Osteoblast (primary cell): ENCODE measurements around the gene TCERG1L. TPM values are rescaled to one million over a fixed set of nuclear protein-coding genes. Genes with fewer than 3 reads are reported as not detected.
"Not testable (repeated sequence)": the region's sequence is repeated elsewhere in the genome, so short reads cannot be mapped to it uniquely, and the experiment has no call there.

Experiments used
- DNase-seq: peaks from one replicate; pipeline ENCODE4 v3.0.0; 2011; ENCODE audit warnings: low spot score, mixed read lengths; ENCODE audit not compliant: insufficient read length; ENCODE audit errors: missing footprints
- H2AFZ ChIP-seq: 2 replicates; pipeline ENCODE4 v1.6.0; 2011; ENCODE audit warnings: mild to moderate bottlenecking, low read length
- H3K27ac ChIP-seq: 2 replicates; pipeline ENCODE4 v1.5.1; 2011; ENCODE audit warnings: mild to moderate bottlenecking, low read depth, low read length, moderate library complexity
- H3K27me3 ChIP-seq: 2 replicates; pipeline ENCODE4 v1.6.0; 2012; ENCODE audit warnings: mild to moderate bottlenecking, control low read depth, inconsistent platforms, low read length, moderate library complexity; ENCODE audit not compliant: insufficient read depth
- H3K36me3 ChIP-seq: 2 replicates; pipeline ENCODE4 v1.5.1; 2011; ENCODE audit warnings: mild to moderate bottlenecking, low read length, control low read depth, moderate library complexity; ENCODE audit not compliant: insufficient read depth
- H3K4me1 ChIP-seq: 2 replicates; pipeline ENCODE4 v1.5.1; 2011; ENCODE audit warnings: mild to moderate bottlenecking, low read length, control low read depth, moderate library complexity; ENCODE audit not compliant: insufficient read depth
- H3K4me2 ChIP-seq: 2 replicates; pipeline ENCODE4 v1.6.0; 2011; ENCODE audit warnings: mild to moderate bottlenecking, low read length; ENCODE audit not compliant: insufficient read depth
- H3K4me3 ChIP-seq: fragments of 200-600 bp; sonication (generic); 3 replicates; pipeline ENCODE4 v1.5.1; 2012; ENCODE audit warnings: mild to moderate bottlenecking, low read length, inconsistent platforms; ENCODE audit not compliant: insufficient read depth
- H3K79me2 ChIP-seq: 2 replicates; pipeline ENCODE4 v1.6.0; 2012; ENCODE audit warnings: mild to moderate bottlenecking, low read length, control low read depth, inconsistent platforms; ENCODE audit not compliant: insufficient read depth
- H3K9me3 ChIP-seq: 2 replicates; pipeline ENCODE4 v1.5.1; 2011; ENCODE audit warnings: low read depth, low read length, control low read depth
- H4K20me1 ChIP-seq: 2 replicates; pipeline ENCODE4 v1.6.0; 2012; ENCODE audit warnings: mild to moderate bottlenecking, low read length, control low read depth; ENCODE audit not compliant: insufficient read depth
- total RNA-seq: library from RNA; depleted of rRNA; stranded (reverse); fragments of >200 nt; gene quantifications from 2 replicates; pipeline ENCODE4 v1.2.3, GENCODE V29; 2012
- TF ChIP-seq, protein P1 (sequence below): IDR thresholded peaks from 2 replicates; pipeline ENCODE4 v1.5.1; 2011; ENCODE audit warnings: mild to moderate bottlenecking, low read depth, low read length, moderate library complexity; ENCODE audit errors: extremely low read depth

TCERG1L gene
- total RNA-seq, 1 donor: under 0.01 TPM

DNA sequence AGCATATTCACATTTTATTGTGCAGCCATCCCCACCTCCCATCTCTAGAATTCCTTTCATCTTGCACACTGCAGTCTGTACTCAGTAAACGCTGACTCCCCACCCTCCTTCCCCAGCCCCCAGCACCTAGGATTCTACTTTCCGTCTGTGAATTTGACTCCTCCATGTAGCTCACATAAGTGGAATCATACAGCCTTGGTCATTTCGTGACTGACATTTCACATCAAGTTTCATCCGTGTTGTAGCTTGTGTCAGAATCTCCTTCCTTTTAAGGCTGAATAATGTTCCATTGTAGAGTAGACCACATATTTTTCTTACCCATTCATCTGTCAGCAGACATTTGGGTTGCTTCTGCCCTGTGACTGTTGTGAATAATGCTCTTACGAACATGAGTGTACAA lies 26.2 kb upstream of the TCERG1L start:
- H2AFZ ChIP-seq: no peak overlapping the region
- no peaks in the 10 kb centered on the region for H3K4me1 ChIP-seq
- no peaks in the 10 kb centered on the region for H3K36me3 ChIP-seq
- no peak overlapping the region for H3K27ac ChIP-seq
- no peak for DNase-seq
- no peaks in the 10 kb centered on the region for H4K20me1 ChIP-seq
- no peaks in the 10 kb centered on the region for H3K9me3 ChIP-seq
- TF ChIP-seq, protein P1, sequence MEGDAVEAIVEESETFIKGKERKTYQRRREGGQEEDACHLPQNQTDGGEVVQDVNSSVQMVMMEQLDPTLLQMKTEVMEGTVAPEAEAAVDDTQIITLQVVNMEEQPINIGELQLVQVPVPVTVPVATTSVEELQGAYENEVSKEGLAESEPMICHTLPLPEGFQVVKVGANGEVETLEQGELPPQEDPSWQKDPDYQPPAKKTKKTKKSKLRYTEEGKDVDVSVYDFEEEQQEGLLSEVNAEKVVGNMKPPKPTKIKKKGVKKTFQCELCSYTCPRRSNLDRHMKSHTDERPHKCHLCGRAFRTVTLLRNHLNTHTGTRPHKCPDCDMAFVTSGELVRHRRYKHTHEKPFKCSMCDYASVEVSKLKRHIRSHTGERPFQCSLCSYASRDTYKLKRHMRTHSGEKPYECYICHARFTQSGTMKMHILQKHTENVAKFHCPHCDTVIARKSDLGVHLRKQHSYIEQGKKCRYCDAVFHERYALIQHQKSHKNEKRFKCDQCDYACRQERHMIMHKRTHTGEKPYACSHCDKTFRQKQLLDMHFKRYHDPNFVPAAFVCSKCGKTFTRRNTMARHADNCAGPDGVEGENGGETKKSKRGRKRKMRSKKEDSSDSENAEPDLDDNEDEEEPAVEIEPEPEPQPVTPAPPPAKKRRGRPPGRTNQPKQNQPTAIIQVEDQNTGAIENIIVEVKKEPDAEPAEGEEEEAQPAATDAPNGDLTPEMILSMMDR: no peak
- H3K4me3 ChIP-seq: no peak overlapping the region
- H3K27me3 ChIP-seq: no peaks in the 10 kb centered on the region
- no peaks in the 10 kb centered on the region for H3K79me2 ChIP-seq
- no peak overlapping the region for H3K4me2 ChIP-seq

DNA sequence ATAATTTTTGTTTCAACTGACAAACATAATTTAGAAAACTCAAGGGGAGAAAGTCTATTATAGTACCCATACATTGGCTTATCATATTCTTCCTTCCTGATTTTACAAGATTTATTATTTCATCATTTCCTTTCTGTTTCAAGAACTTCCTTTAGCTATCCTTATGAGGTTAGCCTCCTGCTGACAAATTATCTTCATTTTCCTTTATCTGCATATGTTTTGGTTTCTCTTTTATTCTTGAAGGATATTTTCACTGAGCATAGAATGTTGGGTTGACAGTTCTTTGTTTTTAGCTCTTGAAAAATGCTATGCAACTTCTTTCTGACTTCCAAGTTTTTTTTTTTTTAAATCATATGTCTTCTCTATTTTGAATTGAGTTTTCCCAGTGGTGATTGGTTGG lies 21.3 kb upstream of the TCERG1L start:
- H4K20me1 ChIP-seq: no peaks in the 10 kb centered on the region
- H3K36me3 ChIP-seq: no peaks in the 10 kb centered on the region
- TF ChIP-seq, protein P1: no peak
- no peak overlapping the region for H3K4me3 ChIP-seq
- H3K4me2 ChIP-seq: no peak overlapping the region
- H3K27ac ChIP-seq: no peak overlapping the region
- H3K79me2 ChIP-seq: no peaks in the 10 kb centered on the region
- H3K4me1 ChIP-seq: no peaks in the 10 kb centered on the region
- H3K27me3 ChIP-seq: no peaks in the 10 kb centered on the region
- no peak overlapping the region for H2AFZ ChIP-seq
- H3K9me3 ChIP-seq: no peaks in the 10 kb centered on the region
- DNase-seq: no peak

DNA sequence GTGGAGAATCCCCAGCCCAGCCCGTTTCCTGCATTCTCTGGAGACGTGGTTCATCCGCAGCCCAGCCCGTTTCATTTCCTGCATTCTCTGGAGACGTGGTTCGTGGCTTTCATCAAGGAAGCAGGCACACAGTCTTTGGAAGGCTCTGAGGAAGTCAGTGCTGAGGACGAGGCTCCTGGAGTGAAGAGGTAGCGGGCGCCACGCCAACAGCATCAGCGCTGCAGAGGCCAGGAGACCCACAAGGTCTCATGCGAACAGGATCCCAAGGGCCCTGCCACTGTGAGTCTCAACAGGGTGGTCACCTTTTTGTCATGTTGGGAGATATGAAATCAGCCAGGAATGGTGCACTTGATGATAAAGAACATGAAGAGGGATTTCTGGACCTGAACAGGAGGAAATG lies 12.4 kb upstream of the TCERG1L start:
- no peak overlapping the region for H3K4me3 ChIP-seq
- no peaks in the 10 kb centered on the region for H3K9me3 ChIP-seq
- no peaks in the 10 kb centered on the region for H3K36me3 ChIP-seq
- no peak overlapping the region for H3K27ac ChIP-seq
- no peak overlapping the region for H3K4me2 ChIP-seq
- TF ChIP-seq, protein P1: no peak
- DNase-seq: no peak
- H3K79me2 ChIP-seq: no peaks in the 10 kb centered on the region
- no peak overlapping the region for H2AFZ ChIP-seq
- H3K27me3 ChIP-seq: no peaks in the 10 kb centered on the region
- no peaks in the 10 kb centered on the region for H4K20me1 ChIP-seq
- H3K4me1 ChIP-seq: no peaks in the 10 kb centered on the region

DNA sequence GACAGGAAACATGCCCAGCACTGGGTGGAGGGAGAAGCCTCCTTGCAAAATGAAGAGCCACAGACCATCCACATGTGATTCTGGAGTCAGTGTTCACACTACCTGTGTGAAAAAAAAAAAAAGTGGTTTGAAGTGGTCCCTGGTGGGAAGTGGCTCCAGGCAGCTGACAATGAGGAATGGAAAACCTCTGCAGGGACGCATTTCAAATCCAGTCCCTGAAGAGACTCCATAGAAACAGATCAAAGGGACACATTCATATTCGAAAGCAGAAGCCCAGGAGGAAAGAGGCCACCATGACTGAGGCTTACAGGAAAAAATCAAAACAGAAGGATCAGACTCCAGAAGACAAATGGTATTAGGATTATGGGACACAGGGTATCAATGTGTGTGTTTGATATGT lies 11.5 kb upstream of the TCERG1L start:
- no peaks in the 10 kb centered on the region for H3K27me3 ChIP-seq
- H3K27ac ChIP-seq: no peak overlapping the region
- DNase-seq: no peak
- no peaks in the 10 kb centered on the region for H3K36me3 ChIP-seq
- H3K4me1 ChIP-seq: no peaks in the 10 kb centered on the region
- no peaks in the 10 kb centered on the region for H3K9me3 ChIP-seq
- H4K20me1 ChIP-seq: no peaks in the 10 kb centered on the region
- H2AFZ ChIP-seq: no peak overlapping the region
- no peak overlapping the region for H3K4me2 ChIP-seq
- TF ChIP-seq, protein P1: no peak
- no peak overlapping the region for H3K4me3 ChIP-seq
- no peaks in the 10 kb centered on the region for H3K79me2 ChIP-seq

DNA sequence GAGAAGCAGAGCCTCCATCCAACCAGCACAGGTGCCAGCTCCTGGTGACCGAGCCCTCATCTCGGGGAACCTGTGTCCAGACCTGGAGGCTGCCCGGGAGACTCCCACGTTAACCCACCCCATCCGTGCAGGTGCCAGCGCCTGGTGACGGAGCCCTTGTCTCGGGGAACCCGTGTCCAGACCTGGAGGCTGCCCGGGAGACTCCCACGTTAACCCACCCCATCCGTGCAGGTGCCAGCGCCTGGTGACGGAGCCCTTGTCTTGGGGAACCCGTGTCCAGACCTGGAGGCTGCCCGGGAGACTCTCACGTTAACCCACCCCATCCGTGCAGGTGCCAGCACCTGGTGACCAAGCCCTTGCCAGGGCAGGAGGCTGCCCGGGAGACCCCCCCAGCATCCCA lies 11.1 kb upstream of the TCERG1L start:
- not testable (repeated sequence) for H3K79me2 ChIP-seq, H3K4me3 ChIP-seq, H3K9me3 ChIP-seq, H2AFZ ChIP-seq, H3K36me3 ChIP-seq, H3K27me3 ChIP-seq, H3K4me2 ChIP-seq, H4K20me1 ChIP-seq, H3K27ac ChIP-seq, DNase-seq, H3K4me1 ChIP-seq
